SKM-1 (cell line): Measurements from ENCODE around the gene SLC25A39.

Experiments
- DNase-seq: peaks from one replicate; lab custom pipeline; 2025; ENCODE audit not compliant: unreplicated experiment; lab: John Stamatoyannopoulos, UW

The SLC25A39 gene

DNA sequence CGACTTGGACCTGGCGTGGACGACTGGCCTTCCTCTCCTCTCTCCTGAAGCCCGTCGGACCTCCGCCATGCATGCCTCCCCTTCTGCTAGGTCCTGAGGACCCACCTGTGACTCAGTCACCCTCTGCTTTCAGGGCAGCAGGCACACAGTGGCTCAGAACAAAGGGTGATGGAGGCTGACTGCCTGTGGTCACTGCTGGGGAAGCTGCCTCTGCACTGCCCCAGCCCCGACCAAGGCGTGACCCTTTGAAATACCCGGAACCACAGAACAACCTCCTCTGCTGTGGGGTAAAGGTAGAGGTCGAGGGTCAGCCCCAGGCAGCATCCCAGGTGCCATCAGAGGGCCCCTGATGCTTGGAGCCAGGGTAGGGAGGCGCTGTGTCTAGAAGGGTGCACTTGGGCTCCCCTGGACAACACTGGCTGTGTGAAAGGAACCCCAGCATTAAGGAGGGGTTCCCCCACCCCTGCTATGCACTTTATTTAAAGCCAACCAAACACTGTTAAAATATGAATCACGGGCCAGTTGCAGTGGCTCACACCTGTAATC lies 44.2 kb downstream of the SLC25A39 start:
- DNase-seq, result no peak

DNA sequence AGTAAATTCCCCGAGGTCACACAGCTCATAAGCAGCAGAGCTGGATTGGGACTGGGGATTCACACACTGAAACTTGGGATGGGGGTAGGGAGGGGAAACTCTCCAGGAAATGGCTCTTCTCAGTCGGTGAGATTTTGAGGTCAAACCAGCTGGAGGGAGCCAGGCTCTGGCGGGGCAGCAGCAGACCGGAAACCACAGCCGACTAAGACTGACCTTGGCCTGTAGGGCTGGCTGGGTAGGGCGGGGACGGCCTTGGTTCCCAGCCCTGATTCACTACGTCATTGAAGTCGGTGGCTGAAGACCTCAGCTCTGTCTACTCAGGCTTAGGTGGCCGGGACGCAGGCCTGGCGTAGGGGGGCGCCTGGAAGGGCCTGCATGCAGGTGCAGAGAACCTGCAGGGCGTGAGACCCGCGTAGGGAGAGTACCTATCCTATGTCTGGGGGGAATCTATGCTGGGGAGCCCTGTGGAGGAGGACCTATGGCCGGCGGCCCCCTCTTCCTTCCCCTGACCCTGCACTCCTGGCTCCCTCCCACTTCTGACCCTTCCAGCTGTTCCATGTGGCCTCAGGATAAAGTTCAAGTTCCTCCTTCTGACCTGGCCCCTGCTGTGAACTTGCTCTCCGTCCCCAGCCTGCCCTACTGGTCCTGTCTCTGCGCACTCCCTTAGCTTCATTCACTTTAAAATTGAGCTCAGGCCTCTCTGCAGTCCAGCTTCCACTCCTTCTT lies 44.8 kb downstream of the SLC25A39 start:
- peak; percentile 50 for DNase-seq

DNA sequence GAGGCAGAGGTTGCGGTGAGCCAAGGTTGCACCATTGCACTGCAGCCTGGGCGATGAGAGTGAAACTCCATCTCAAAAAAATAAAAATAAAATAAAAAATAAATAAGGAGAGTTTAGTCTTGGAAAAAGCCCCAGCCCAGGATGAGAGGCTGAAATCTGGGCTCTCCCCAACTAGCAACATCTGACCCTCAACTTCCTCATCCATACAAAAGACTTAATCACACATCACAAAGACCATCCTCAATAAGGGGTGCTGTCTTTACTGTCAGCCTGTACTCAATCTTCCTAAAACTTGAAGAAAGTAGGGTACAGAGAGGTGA lies 45.3 kb downstream of the SLC25A39 start:
- DNase-seq, result no peak

DNA sequence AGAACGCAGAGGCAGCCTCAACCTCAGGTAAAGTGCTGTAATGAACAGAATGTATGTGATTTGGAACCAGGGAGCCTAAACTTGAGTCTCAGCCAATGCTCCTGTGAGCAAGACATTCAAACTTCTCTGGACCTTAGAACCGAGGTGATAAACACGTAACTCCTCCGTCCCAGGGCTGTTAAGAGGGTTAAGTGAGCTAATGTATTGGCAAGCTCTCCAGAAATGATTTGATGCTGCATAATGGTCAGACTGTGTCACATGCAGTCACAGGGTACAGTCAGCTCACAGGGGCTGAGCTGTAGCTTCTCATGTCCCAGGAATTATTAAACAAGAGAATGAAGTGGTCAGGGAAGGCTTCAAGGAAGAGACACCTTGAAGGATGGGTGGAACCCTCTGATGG lies 46.6 kb downstream of the SLC25A39 start:
- DNase-seq, result no peak

DNA sequence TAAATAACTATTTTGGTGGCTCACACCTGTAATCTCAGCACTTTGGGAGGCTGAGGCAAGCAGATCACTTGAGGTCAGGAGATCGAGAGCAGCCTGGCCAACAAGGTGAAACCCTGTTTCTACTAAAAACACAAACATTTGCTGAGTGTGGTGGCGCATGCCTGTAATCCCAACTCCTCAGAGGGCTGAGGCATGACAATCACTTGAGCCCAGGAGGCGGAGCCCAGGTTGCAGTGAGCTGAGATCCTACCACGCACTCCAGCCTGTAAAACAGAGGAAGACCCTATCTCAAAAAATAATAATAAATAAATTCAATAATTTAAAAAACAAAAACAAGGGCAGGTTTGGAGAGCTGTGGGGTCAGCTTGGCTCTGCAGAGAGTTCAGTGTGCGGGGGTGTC lies 51.0 kb downstream of the SLC25A39 start:
- no peak for DNase-seq

DNA sequence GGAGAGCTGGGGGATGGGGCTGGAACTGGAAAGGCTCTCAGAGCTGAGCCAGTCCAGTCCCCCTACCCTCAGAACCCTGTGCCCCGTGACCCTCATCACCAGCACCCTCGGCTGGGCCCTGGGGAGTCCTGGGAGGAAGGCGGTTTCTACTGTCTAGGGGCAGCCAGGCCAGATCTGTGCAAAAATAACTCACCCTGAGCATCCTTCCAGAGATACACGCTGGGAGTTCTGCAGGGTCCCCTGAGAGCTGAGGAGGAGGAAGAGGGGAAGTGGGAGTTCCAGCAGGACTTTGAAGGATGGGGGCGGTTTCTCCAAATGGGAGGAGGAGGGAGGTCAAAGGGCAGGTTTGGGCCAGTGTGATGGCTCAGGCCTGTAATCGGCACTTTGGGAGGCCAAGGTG lies 51.7 kb downstream of the SLC25A39 start:
- no peak for DNase-seq

DNA sequence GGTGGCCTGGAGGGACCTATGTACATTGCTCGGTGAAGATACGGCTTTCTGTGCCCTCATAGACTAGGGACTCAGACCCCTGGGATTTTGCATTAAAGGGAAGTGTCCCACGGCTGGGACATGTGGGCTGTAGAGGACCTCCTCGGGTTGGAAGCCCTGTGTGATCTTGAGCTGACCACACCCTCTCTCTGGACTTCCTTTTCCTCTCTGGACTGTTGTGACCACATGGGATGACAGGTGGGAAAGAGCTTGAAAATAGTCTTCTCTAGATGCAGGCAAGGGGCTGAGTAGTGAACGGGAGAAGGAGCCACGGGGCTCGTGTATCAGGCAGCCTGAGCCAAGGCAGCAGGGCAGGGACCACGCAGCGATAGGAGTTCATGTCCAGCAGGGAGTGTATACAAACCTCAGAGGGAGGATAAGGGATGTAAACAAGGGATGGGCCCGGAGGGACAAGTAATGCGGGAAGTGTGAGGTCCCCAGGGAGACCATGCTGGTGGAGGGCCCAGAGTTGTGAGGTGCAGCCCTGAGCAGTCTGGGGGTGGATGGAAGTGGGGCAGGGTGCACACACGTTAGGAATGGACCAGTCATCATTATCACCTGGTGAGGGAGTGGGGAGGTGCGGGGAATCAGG lies 52.2 kb downstream of the SLC25A39 start:
- no peak for DNase-seq
